ENCODE results near the gene MYH7. TPM values are rescaled to one million over a fixed set of nuclear protein-coding genes. Genes with fewer than 3 reads are reported as not detected.

Gene MYH7
- total and polyA plus RNA-seq, 7 experiments from 2014 or later = not detected

- Histone ChIP-seq H3K4me1 (ENCODE audit: control insufficient read depth in 2 of 2, insufficient read depth in 2 of 2, low read length in 2 of 2) (no peaks in the 10 kb centered on the region), H3K27ac (ENCODE audit: low read depth, low read length) (no peak overlapping the region), H3K4me3 (ENCODE audit: low read length) (no peak overlapping the region), H3K27me3 (ENCODE audit: control insufficient read depth in 2 of 2, insufficient read depth in 2 of 2, low read length in 2 of 2) (no peaks in the 10 kb centered on the region), H3K36me3 (ENCODE audit: control insufficient read depth in 2 of 3, insufficient read depth in 3 of 3, low read length in 3 of 3) (no peaks in the 10 kb centered on the region), H3K9me3 (ENCODE audit: control insufficient read depth in 2 of 3, low read length in 3 of 3) (no peaks in the 10 kb centered on the region)
- H3K4me1 Mint-ChIP-seq = peaks cover 0 to 11% (median 0%) of the 10 kb centered on the region in 7 donors
- H3K4me3 Mint-ChIP-seq = peak overlapping the region in 1 of 10 donors; percentile 37
- H3K9me3 Mint-ChIP-seq = peaks cover 0 to 1% (median 0%) of the 10 kb centered on the region in 11 donors
- H3K36me3 Mint-ChIP-seq = no peaks in the 10 kb centered on the region
- peak overlapping the region in 2 of 9 donors; percentile 27 to 57 for H3K27ac Mint-ChIP-seq
- ChIA-PET POLR2A (no interaction called here), CTCF (no interaction called here)
- no peak for ATAC-seq
- intact Hi-C loops (cut with micrococcal nuclease) = no loop called here
- H3K27me3 Mint-ChIP-seq = peaks cover 0 to 23% (median 3%) of the 10 kb centered on the region in 5 donors
- peak in 1 of 9 donors; percentile 9 for DNase-seq
Measured at GRCh38 chr14:23438101-23438971, 2.9 kb upstream of the MYH7 start.

GRCh38 chr14:23437133-23438100, 2.0 kb upstream of the MYH7 start:
- peak in 1 of 9 donors; percentile 8 for DNase-seq
- peaks cover 0 to 13% (median 0%) of the 10 kb centered on the region in 5 donors for H3K27me3 Mint-ChIP-seq

GRCh38 chr14:23436327-23437132, 1.1 kb upstream of the MYH7 start:
- Mint-ChIP-seq H3K4me1 (peaks cover 0 to 11% (median 0%) of the 10 kb centered on the region in 7 donors), H3K9me3 (peaks cover 0 to 3% (median 0%) of the 10 kb centered on the region in 11 donors), H3K36me3 (no peaks in the 10 kb centered on the region), H3K27me3 (peaks cover 0 to 11% (median 0%) of the 10 kb centered on the region in 5 donors), H3K27ac (no peak overlapping the region), H3K4me3 (no peak overlapping the region)
- no peak for ATAC-seq
- Histone ChIP-seq H3K27ac (ENCODE audit: low read depth, low read length) (no peak overlapping the region), H3K4me1 (ENCODE audit: control insufficient read depth in 2 of 2, insufficient read depth in 2 of 2, low read length in 2 of 2) (no peaks in the 10 kb centered on the region), H3K4me3 (ENCODE audit: low read length) (no peak overlapping the region), H3K9me3 (ENCODE audit: control insufficient read depth in 2 of 3, low read length in 3 of 3) (no peaks in the 10 kb centered on the region), H3K36me3 (ENCODE audit: control insufficient read depth in 2 of 3, insufficient read depth in 3 of 3, low read length in 3 of 3) (no peaks in the 10 kb centered on the region), H3K27me3 (ENCODE audit: control insufficient read depth in 2 of 2, insufficient read depth in 2 of 2, low read length in 2 of 2) (no peaks in the 10 kb centered on the region)
- POLR2A ChIA-PET = no interaction called here
- intact Hi-C loops (cut with micrococcal nuclease) = no loop called here
- DNase-seq = peak in 1 of 9 donors; percentile 13
- CTCF ChIA-PET = interaction anchor here (1.0 kb wide), 1 partner anchor 10 kb away, joined by 4 read pairs; no protein-coding TSS in a partner anchor

More at GRCh38 chr14:23437133-23438100, 2.0 kb upstream of the MYH7 start:
- Mint-ChIP-seq H3K4me3 (no peak overlapping the region), H3K9me3 (peaks cover 0 to 1% (median 0%) of the 10 kb centered on the region in 11 donors), H3K36me3 (no peaks in the 10 kb centered on the region), H3K4me1 (peaks cover 0 to 11% (median 0%) of the 10 kb centered on the region in 7 donors), H3K27ac (no peak overlapping the region)
- Histone ChIP-seq H3K4me3 (ENCODE audit: low read length) (no peak overlapping the region), H3K4me1 (ENCODE audit: control insufficient read depth in 2 of 2, insufficient read depth in 2 of 2, low read length in 2 of 2) (no peaks in the 10 kb centered on the region), H3K27me3 (ENCODE audit: control insufficient read depth in 2 of 2, insufficient read depth in 2 of 2, low read length in 2 of 2) (no peaks in the 10 kb centered on the region), H3K36me3 (ENCODE audit: control insufficient read depth in 2 of 3, insufficient read depth in 3 of 3, low read length in 3 of 3) (no peaks in the 10 kb centered on the region), H3K27ac (ENCODE audit: low read depth, low read length) (no peak overlapping the region), H3K9me3 (ENCODE audit: control insufficient read depth in 2 of 3, low read length in 3 of 3) (no peaks in the 10 kb centered on the region)
- ATAC-seq = no peak
- CTCF ChIA-PET = interaction anchor here (1.0 kb wide), 1 partner anchor 10 kb away, joined by 4 read pairs; no protein-coding TSS in a partner anchor
- intact Hi-C loops (cut with micrococcal nuclease) = no loop called here
- POLR2A ChIA-PET = no interaction called here

GRCh38 chr14:23434488-23435222, 805 bp downstream of the MYH7 start:
- H3K27ac ChIP-seq (ENCODE audit: low read depth, low read length) = no peak overlapping the region
- no peak overlapping the region for H3K4me3 ChIP-seq (ENCODE audit: low read length)
- Mint-ChIP-seq H3K4me3 (no peak overlapping the region), H3K4me1 (peaks cover 0 to 11% (median 0%) of the 10 kb centered on the region in 7 donors), H3K9me3 (peaks cover 0 to 3% (median 0%) of the 10 kb centered on the region in 11 donors), H3K27me3 (peaks cover 0 to 11% (median 3%) of the 10 kb centered on the region in 5 donors), H3K27ac (no peak overlapping the region), H3K36me3 (no peaks in the 10 kb centered on the region)
- no peaks in the 10 kb centered on the region for H3K36me3 ChIP-seq (ENCODE audit: control insufficient read depth in 2 of 3, insufficient read depth in 3 of 3, low read length in 3 of 3)
- no peaks in the 10 kb centered on the region for H3K27me3 ChIP-seq (ENCODE audit: control insufficient read depth in 2 of 2, insufficient read depth in 2 of 2, low read length in 2 of 2)
- DNase-seq (peak in 1 of 9 donors; percentile 3), ATAC-seq (no peak)
- ChIA-PET POLR2A (no interaction called here), CTCF (no interaction called here)
- no peaks in the 10 kb centered on the region for H3K4me1 ChIP-seq (ENCODE audit: control insufficient read depth in 2 of 2, insufficient read depth in 2 of 2, low read length in 2 of 2)
- H3K9me3 ChIP-seq (ENCODE audit: control insufficient read depth in 2 of 3, low read length in 3 of 3) = no peaks in the 10 kb centered on the region
- intact Hi-C loops (cut with micrococcal nuclease) = no loop called here

- no peak for DNase-seq
- H3K27ac Mint-ChIP-seq = no peak overlapping the region
- peaks cover 0 to 3% (median 0%) of the 10 kb centered on the region in 11 donors for H3K9me3 Mint-ChIP-seq
- ChIA-PET CTCF (no interaction called here), POLR2A (no interaction called here)
- H3K27me3 Mint-ChIP-seq = peaks cover 0 to 11% (median 3%) of the 10 kb centered on the region in 5 donors
- ATAC-seq = no peak
- no peaks in the 10 kb centered on the region for H3K36me3 Mint-ChIP-seq
- Histone ChIP-seq H3K27ac (ENCODE audit: low read depth, low read length) (no peak overlapping the region), H3K27me3 (ENCODE audit: control insufficient read depth in 2 of 2, insufficient read depth in 2 of 2, low read length in 2 of 2) (no peaks in the 10 kb centered on the region), H3K9me3 (ENCODE audit: control insufficient read depth in 2 of 3, low read length in 3 of 3) (no peaks in the 10 kb centered on the region), H3K4me1 (ENCODE audit: control insufficient read depth in 2 of 2, insufficient read depth in 2 of 2, low read length in 2 of 2) (no peaks in the 10 kb centered on the region), H3K36me3 (ENCODE audit: control insufficient read depth in 2 of 3, insufficient read depth in 3 of 3, low read length in 3 of 3) (no peaks in the 10 kb centered on the region), H3K4me3 (ENCODE audit: low read length) (no peak overlapping the region)
- intact Hi-C loops (cut with micrococcal nuclease) = no loop called here
- no peak overlapping the region for H3K4me3 Mint-ChIP-seq
- H3K4me1 Mint-ChIP-seq = peaks cover 0 to 9% (median 0%) of the 10 kb centered on the region in 7 donors
Measured at GRCh38 chr14:23433457-23433856, 2.0 kb downstream of the MYH7 start.

Data from naive thymus-derived CD4-positive, alpha-beta T cell (primary cell).